ENCODE measurements around the gene GRXCR1. TPM values are rescaled to one million over a fixed set of nuclear protein-coding genes. Genes with fewer than 3 reads are reported as not detected.

Gene GRXCR1
- total and polyA plus RNA-seq, 2 of the 13 experiments (the other 11 are each of a cell fraction or from before 2014, with no cell fraction given), result not detected

DNA sequence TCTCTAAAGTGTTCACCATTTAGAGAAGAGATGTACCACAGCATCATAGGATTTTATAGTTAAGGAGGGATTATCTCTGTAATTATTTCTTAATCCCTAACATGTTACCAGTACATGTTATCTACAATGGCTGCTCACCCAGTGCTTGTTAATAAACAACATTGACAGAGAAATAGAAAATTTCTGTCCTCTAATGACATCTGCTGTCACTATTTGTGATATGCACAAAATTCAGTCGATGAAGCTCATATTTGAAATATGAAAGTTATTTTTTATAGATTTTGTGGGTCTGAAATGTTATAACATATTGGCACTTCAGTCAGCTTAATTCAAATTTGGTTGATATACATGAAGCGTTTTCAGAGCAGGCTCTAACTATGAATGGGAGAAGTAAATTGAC lies 48.8 kb upstream of the GRXCR1 start (continued):
- TF ChIP-seq, protein P1, sequence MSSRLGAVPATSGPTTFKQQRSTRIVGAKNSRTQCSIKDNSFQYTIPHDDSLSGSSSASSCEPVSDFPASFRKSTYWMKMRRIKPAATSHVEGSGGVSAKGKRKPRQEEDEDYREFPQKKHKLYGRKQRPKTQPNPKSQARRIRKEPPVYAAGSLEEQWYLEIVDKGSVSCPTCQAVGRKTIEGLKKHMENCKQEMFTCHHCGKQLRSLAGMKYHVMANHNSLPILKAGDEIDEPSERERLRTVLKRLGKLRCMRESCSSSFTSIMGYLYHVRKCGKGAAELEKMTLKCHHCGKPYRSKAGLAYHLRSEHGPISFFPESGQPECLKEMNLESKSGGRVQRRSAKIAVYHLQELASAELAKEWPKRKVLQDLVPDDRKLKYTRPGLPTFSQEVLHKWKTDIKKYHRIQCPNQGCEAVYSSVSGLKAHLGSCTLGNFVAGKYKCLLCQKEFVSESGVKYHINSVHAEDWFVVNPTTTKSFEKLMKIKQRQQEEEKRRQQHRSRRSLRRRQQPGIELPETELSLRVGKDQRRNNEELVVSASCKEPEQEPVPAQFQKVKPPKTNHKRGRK (CRISPR knock-in tag; IDR thresholded peaks at IDR 0.05), result no peak

DNA sequence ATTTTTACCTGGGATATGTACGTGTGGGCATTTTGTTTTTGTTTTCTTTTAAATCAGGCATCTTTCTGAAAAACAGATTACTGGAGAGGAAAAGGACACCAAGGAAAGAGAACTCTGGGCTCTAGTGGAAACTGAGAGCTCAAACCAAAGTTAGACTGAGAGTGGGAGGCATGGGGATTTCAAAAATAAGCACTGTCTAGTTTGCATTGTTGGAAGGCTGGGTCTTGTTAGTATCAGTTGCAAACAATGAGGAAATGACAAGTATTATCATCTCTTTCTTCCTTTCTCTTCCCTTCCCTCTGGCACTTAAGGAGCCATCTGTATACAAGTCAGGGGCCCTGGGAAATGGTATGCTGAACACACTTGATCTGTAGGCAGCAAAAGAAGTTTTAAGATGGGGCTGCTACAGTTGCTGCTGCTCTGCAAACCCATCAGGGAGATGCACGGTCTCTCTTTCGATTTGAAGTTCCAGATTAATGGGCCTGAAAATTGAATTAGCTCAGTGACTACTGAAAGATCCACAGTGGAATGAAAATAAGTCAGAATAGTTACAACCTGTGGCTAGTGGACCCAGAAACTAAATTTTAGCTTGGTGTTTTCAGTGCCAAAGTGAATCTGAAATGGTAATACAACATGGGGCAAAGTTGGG lies 48.0 kb upstream of the GRXCR1 start:
- Histone ChIP-seq H3K36me3 (replicated peaks in 1 of 2; ENCODE audit: control insufficient read depth in 1 of 2, insufficient read depth in 2 of 2, low read length in 2 of 2) (no peaks in the 10 kb centered on the region), H3K4me1 (ENCODE audit: insufficient read depth, low read length) (no peaks in the 10 kb centered on the region), H3K4me3 (replicated peaks in 1 of 3; ENCODE audit: insufficient read depth in 1 of 3, low read depth in 2 of 3, low read length in 3 of 3) (no peak overlapping the region), H2AFZ (ENCODE audit: low read length) (no peak overlapping the region), H3K27ac (ENCODE audit: extremely low read length, insufficient read depth, low read length) (no peak overlapping the region), H3K79me2 (ENCODE audit: insufficient read depth, low read length) (no peaks in the 10 kb centered on the region), H3K9ac (ENCODE audit: insufficient read depth, low read depth, low read length) (no peak overlapping the region), H3K27me3 (ENCODE audit: control insufficient read depth in 1 of 2, insufficient read depth in 2 of 2, low read length in 2 of 2) (no peaks in the 10 kb centered on the region), H3K9me3 (ENCODE audit: low read length) (no peaks in the 10 kb centered on the region), H4K20me1 (ENCODE audit: insufficient read depth, low read length) (no peaks in the 10 kb centered on the region), H3K4me2 (ENCODE audit: low read depth, low read length) (no peak overlapping the region)
- ChIA-PET POLR2A (no interaction called here), CTCF (ENCODE audit: low intra/inter-chr PET ratio, low total read pairs) (no interaction called here)
- DNase-seq (ENCODE audit: low spot score), result no peak
- BruUV-seq (replicated peaks), result no TSS peak
- no peak for ATAC-seq
- FAIRE-seq, result no peak
- intact Hi-C loops (cut with micrococcal nuclease; ENCODE audit: unreplicated experiment), result loop anchor here (1.0 kb wide), 1 partner anchor 34 kb away; no protein-coding TSS in a partner anchor
- WGBS (ENCODE audit: low lambda C conversion rate), result 6% methylated on average over 3 of the region's 3 CpGs
- in situ Hi-C loops (cut with HindIII; ENCODE audit: extremely low pct_ligation_motif_present, low pct_unique_long_range_greater_than_20kb), result no loop called here
- TF ChIP-seq ZNF263 (CRISPR knock-in tag; IDR thresholded peaks at IDR 0.05), result no peak
- no peak for TF ChIP-seq FOXM1 (CRISPR knock-in tag; IDR thresholded peaks at IDR 0.05)
- TF ChIP-seq, protein P2, sequence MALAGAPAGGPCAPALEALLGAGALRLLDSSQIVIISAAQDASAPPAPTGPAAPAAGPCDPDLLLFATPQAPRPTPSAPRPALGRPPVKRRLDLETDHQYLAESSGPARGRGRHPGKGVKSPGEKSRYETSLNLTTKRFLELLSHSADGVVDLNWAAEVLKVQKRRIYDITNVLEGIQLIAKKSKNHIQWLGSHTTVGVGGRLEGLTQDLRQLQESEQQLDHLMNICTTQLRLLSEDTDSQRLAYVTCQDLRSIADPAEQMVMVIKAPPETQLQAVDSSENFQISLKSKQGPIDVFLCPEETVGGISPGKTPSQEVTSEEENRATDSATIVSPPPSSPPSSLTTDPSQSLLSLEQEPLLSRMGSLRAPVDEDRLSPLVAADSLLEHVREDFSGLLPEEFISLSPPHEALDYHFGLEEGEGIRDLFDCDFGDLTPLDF (CRISPR knock-in tag; IDR thresholded peaks at IDR 0.05), result no peak
- no peak for TF ChIP-seq ZNF782 (CRISPR knock-in tag; IDR thresholded peaks at IDR 0.05; ENCODE audit: borderline replicate concordance)
- TF ChIP-seq, protein P3, sequence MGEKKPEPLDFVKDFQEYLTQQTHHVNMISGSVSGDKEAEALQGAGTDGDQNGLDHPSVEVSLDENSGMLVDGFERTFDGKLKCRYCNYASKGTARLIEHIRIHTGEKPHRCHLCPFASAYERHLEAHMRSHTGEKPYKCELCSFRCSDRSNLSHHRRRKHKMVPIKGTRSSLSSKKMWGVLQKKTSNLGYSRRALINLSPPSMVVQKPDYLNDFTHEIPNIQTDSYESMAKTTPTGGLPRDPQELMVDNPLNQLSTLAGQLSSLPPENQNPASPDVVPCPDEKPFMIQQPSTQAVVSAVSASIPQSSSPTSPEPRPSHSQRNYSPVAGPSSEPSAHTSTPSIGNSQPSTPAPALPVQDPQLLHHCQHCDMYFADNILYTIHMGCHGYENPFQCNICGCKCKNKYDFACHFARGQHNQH (CRISPR knock-in tag; IDR thresholded peaks at IDR 0.05), result no peak
- no peak for TF ChIP-seq ZNF253 (CRISPR knock-in tag; IDR thresholded peaks at IDR 0.05; ENCODE audit: borderline replicate concordance)
- TF ChIP-seq, protein P4, sequence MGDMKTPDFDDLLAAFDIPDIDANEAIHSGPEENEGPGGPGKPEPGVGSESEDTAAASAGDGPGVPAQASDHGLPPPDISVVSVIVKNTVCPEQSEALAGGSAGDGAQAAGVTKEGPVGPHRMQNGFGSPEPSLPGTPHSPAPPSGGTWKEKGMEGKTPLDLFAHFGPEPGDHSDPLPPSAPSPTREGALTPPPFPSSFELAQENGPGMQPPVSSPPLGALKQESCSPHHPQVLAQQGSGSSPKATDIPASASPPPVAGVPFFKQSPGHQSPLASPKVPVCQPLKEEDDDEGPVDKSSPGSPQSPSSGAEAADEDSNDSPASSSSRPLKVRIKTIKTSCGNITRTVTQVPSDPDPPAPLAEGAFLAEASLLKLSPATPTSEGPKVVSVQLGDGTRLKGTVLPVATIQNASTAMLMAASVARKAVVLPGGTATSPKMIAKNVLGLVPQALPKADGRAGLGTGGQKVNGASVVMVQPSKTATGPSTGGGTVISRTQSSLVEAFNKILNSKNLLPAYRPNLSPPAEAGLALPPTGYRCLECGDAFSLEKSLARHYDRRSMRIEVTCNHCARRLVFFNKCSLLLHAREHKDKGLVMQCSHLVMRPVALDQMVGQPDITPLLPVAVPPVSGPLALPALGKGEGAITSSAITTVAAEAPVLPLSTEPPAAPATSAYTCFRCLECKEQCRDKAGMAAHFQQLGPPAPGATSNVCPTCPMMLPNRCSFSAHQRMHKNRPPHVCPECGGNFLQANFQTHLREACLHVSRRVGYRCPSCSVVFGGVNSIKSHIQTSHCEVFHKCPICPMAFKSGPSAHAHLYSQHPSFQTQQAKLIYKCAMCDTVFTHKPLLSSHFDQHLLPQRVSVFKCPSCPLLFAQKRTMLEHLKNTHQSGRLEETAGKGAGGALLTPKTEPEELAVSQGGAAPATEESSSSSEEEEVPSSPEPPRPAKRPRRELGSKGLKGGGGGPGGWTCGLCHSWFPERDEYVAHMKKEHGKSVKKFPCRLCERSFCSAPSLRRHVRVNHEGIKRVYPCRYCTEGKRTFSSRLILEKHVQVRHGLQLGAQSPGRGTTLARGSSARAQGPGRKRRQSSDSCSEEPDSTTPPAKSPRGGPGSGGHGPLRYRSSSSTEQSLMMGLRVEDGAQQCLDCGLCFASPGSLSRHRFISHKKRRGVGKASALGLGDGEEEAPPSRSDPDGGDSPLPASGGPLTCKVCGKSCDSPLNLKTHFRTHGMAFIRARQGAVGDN (CRISPR knock-in tag; IDR thresholded peaks at IDR 0.05), result no peak
- TF ChIP-seq, protein P5, sequence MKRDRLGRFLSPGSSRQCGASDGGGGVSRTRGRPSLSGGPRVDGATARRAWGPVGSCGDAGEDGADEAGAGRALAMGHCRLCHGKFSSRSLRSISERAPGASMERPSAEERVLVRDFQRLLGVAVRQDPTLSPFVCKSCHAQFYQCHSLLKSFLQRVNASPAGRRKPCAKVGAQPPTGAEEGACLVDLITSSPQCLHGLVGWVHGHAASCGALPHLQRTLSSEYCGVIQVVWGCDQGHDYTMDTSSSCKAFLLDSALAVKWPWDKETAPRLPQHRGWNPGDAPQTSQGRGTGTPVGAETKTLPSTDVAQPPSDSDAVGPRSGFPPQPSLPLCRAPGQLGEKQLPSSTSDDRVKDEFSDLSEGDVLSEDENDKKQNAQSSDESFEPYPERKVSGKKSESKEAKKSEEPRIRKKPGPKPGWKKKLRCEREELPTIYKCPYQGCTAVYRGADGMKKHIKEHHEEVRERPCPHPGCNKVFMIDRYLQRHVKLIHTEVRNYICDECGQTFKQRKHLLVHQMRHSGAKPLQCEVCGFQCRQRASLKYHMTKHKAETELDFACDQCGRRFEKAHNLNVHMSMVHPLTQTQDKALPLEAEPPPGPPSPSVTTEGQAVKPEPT (CRISPR knock-in tag; IDR thresholded peaks at IDR 0.05; ENCODE audit: low read depth), result no peak
- TF ChIP-seq ZNF724P (CRISPR knock-in tag; IDR thresholded peaks at IDR 0.05; ENCODE audit: borderline replicate concordance), result no peak
- no peak for TF ChIP-seq ZBTB38 (CRISPR knock-in tag; IDR thresholded peaks at IDR 0.05)

Data from HepG2 (cell line).